Endothelial cell of hepatic sinusoid (primary cell): ENCODE measurements around the gene SCN5A.

Experiments used
- in situ Hi-C: cut with HindIII; loops from 2 replicates; pipeline ENCODE4 v1.10.0; 2017; ENCODE audit warnings: low sequenced_read_pairs

SCN5A gene

GRCh38 chr3:38511546-38511945 is 137.9 kb downstream of the SCN5A start:
- in situ Hi-C loops, result no loop called here

- in situ Hi-C loops, result no loop called here
Measured at GRCh38 chr3:38510631-38511030, 138.9 kb downstream of the SCN5A start.

GRCh38 chr3:38509732-38510131 is 139.8 kb downstream of the SCN5A start:
- in situ Hi-C loops, result no loop called here

GRCh38 chr3:38507120-38507519 is 142.4 kb downstream of the SCN5A start:
- in situ Hi-C loops, result no loop called here

GRCh38 chr3:38500688-38501417 is 148.6 kb downstream of the SCN5A start:
- in situ Hi-C loops, result loop anchor here (5.0 kb wide), 1 partner anchor 56 kb away; no protein-coding TSS in a partner anchor
